Stimulated activated CD8-positive, alpha-beta memory T cell treated with anti-CD3 and anti-CD28 coated beads, Interleukin-12 subunit alpha, Interleukin-12 subunit beta, amount 100 ng/mL, for 24 hours (primary cell): ENCODE results near the gene SLC16A14.
"Not testable (repeated sequence)": the region's sequence is repeated elsewhere in the genome, so short reads cannot be mapped to it uniquely, and the experiment has no call there.

Source experiments
- DNase-seq: peaks from one replicate; pipeline ENCODE4 v3.0.0-alpha.2; 2020; ENCODE audit errors: extremely low read depth

SLC16A14 gene, protein sequence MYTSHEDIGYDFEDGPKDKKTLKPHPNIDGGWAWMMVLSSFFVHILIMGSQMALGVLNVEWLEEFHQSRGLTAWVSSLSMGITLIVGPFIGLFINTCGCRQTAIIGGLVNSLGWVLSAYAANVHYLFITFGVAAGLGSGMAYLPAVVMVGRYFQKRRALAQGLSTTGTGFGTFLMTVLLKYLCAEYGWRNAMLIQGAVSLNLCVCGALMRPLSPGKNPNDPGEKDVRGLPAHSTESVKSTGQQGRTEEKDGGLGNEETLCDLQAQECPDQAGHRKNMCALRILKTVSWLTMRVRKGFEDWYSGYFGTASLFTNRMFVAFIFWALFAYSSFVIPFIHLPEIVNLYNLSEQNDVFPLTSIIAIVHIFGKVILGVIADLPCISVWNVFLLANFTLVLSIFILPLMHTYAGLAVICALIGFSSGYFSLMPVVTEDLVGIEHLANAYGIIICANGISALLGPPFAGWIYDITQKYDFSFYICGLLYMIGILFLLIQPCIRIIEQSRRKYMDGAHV

DNA sequence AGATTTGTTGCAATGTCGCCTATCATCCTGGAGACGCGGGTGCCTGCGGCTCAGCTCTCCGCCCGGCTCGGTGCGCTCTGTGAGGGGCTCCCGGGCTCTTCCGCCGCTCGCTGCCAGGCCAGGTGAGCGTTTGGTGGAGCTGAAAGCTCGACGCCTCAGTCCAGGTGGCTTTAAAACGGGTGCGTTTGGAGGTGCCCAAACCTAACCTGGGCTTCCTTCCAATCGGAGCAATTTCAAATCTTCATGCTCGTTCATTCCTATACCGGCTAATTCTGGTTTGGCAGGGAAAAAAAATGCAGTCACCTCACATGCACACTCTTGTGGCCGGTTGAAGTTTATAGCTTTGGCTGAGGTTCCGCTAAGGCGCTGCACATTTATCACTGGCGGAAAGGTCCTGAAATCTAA lies at the start of gene SLC16A14:
TSS of gene SLC16A14 (minus strand) at position 274 of the 405 bp plus-strand sequence. CDS start 9,572 bp downstream, outside the sequence.
- DNase-seq: no peak

DNA sequence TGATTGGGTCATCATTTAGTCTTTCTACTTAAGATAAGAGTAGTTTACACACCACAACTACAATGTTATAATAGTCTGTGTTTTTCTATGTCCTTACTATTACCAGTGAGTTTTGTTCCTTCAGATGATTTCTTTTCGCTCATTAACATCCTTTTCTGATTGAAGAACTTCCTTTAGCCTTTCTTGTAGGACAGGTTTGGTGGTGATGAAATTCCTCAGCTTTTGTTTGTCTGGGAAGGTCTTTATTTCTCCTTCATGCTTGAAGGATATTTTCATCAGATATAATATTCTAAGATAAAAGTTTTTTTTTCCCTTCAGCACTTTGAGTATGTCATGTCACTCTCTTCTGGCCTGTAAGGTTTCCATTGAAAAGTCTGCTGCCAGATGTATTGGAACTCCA lies 38.0 kb upstream of the SLC16A14 start:
- no peak for DNase-seq

DNA sequence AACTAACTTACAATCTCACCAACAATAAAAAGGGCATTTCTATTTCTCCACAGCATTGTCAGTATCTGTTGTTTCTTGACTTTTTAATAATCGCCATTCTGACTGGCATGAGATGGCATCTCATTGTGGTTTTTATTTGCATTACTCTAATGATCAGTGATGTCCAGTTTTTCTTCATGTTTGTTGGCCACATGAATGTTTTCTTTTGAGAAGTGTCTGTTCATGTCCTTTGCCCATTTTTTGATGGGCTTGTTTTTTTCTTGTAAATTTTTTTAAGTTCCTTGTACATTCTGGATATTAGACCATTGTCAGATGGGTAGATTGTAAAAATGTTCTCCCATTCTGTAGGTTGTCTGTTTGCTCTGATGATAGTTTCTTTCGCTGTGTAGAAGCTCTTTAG lies 33.2 kb upstream of the SLC16A14 start:
- DNase-seq: not testable (repeated sequence)

DNA sequence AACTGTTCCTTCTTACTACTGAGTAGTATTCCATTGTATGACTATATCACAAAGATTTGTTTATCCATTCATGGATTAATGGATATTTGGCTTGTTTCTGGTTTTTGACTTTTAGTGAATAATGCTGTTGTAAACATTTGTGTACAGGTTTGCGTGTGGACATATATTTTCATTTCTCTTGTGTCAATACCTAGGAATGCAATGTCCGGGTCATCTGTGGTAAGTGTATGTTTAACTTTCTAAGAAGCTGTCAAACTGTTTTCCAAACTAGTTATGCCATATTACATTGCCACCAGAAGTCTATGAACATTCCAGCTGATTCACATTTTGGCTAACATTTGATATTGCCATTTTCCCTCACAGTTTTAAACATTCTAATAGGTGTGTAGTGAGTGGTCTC lies 29.1 kb upstream of the SLC16A14 start:
- DNase-seq: no peak

DNA sequence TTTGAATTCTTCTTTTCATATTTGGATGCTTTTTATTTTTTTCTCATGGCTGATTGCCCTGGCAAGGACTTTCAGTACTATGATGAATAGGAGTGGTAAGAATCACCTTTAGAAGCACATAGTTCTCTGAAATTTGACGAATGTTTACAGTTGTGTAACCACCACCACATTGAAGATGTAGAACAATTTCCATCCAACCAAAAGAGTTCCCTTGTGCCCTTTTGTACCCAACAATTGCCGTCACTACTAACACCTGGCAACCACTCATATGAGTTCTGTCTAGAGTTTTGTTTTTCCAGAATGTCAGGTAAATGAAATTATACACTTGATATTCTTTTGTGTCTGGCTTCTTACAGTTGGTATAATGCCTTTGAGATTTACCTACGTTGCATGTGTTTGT lies 28.7 kb upstream of the SLC16A14 start:
- no peak for DNase-seq

DNA sequence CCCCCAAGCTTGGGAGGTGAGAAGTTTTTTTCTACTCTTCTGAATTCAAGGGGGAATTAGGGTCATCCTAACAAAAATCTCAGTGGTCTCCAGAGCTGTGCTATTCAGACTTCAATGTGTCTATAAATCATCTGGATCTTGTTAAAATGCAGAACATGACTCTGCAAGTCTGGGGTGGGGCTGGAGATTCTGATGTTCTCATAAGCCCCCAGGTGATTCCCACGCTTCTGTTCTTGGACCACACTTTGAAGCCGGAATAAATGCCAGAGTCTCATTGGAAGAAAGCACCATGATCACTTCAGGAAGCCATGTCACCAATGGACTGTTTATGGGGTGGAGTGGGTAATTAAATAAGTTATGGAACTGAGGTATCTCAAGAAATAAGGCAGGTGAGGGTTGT lies 22.2 kb upstream of the SLC16A14 start:
- DNase-seq: no peak

DNA sequence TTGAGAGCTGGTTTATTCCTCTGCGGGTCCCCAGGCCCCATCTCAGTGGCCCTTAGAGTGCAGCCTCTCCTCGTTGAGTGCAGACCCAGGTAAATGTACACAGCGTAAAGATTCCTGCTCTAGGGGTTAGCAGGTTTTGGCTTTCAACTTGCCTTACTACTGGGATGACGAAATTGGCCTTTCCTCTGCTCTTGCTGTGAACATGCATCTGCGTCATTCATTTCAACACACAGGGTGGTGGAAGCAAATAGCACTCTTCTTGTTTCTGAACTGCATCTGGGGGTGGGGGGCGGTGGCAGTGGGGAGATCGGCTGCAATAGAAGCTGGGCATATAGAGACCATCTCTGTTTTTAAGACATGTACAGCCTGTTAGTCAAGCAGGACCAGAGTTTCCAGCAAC lies 16.5 kb upstream of the SLC16A14 start:
- no peak for DNase-seq

DNA sequence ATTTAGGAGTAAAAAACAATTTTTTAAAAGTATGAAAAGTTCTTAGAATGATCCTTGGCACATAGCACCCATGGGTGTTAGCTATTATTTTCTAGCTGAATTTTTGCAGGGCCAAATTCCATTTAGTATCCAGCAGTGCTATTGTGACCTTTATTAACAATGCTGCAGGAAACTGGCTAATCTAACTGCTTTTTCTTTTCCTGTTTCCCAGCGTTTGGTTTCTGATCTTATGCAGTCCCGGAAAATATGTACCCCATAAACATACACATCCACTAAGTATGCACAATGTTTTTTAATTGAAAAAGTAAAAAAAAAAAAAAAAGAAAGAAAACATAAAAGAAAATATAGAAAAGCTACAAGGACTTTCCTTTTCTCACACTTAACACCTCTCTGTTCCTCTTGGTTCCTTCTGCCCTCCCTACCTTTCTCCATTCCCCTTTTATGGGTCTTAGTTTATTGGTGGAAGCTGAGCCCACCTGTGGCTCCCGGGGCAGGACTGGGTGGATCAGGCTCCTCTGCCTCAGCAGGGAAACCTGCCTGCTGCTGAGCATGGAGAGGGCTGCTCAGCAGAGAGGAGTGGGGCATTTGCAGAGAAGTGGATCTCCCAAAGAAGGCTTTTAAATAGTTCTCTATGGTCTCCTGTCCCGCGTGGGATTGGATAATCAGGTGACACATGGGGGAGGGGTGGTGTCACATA lies 9.3 kb upstream of the SLC16A14 start:
- DNase-seq: no peak

DNA sequence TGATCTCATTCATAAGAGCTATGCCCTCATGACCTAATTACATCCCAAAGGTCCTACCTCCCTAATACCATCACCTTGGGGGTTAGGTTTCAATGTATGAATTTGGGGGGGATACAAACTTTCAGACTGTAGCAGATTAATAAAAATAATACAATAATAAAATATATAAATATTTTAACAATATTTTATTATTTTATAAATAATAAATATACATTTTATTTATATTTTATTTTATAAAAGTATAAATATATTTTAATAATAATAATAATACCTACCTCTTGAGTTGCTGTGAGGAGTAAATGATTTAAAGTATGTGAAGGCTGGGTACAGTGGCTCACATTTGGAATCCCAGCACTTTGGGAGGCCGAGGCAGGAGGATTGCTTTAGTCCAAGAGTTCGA lies 8.1 kb upstream of the SLC16A14 start:
- DNase-seq: no peak

DNA sequence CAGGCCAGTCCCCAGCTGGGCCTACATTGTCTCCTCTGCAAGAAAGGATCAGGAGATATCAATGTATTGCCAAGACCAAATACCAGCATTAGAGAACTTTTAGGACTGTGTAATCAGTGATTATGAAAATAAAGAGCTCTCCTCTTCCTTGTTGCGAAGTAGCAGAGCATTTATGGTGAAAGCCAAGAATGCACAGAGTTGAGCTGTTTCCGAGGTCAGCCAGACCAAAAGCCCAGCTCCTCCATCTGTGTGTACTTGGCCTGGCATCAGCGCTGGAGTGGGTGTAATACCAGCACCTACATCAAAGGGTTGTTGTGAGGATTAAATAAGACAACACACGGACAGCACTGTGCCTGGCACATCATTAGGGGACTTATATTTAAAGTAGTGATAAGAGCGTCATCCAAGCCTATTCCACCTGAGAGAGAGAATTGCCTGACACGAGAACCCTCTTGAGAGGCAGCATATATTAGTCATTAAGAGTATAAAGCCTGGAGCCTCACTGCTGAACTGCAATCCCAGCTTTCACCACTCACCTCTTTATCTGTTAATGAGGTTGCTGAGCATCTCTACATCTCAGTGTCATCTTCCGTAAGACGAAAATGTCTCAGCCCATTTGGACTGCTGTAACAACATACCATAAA lies 7.4 kb upstream of the SLC16A14 start:
- no peak for DNase-seq

DNA sequence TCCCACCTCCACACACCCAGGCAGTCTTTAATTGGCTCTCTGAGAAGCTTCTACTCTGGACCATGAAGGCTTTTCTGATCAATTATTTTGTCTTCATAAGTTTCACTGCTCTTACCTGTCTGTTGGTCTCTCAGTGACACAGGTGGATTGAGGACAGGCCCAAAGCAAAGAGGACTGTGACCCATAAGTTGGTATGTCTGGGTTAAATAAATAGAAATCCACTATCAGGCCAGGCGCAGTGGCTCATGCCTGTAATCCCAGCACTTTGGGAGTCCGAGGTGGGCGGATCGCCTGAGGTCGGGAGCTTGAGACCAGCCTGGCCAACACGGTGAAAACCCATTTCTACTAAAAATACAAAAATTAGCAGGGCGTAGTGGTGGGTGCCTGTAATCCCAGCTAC lies 2.7 kb upstream of the SLC16A14 start:
- no peak for DNase-seq

DNA sequence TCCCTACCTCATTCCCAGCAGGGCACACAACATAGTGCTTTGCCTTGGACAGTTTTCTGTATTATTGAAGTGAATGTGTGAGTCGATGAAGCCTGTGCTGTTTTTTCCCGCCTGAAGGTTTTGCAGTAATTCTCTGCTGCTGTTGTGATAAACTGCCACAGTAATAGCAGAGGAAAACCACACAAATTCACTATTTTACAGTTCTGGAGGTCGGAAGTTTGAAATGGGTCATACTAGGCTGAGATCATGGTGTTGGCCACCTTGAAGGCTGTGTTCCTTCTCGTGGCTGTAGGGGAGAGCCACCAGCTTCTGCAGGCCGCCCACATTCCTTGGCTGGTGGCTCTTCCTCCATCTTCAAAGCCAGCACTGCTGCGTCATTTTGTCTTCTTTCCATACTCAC lies 678 bp upstream of the SLC16A14 start:
- no peak for DNase-seq

DNA sequence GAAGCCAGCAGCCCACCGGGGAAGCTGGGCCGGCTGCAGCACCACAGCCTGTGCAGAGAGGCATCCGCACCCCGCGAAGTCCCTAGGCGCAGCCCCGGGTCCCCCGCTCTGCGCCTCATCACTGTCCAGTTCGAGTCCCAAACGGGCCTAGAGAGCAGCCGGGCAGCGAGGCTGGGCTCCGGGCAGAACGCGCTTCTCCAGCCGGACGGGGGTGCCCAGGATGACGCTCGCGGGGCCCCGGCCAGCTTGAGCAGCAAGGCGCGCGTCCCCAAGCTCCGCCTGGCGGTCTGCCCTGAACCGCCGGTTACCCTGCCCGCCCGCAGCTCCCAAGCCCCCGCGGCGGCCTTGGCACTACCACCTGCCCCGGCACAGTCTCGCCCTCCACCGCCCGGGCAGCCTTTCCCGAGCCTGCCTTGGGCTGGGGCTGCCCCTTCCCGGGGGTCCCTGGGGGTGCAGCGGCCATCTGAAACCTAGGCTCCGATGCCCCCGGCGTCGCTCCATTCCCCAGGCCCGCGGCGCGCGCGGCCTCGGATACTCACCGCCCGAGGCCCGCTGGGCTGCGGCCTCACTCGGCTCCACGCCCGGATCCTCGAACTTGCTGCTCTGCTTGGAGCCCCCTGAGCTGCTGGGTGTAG lies 591 bp downstream of the SLC16A14 start:
- DNase-seq: no peak

DNA sequence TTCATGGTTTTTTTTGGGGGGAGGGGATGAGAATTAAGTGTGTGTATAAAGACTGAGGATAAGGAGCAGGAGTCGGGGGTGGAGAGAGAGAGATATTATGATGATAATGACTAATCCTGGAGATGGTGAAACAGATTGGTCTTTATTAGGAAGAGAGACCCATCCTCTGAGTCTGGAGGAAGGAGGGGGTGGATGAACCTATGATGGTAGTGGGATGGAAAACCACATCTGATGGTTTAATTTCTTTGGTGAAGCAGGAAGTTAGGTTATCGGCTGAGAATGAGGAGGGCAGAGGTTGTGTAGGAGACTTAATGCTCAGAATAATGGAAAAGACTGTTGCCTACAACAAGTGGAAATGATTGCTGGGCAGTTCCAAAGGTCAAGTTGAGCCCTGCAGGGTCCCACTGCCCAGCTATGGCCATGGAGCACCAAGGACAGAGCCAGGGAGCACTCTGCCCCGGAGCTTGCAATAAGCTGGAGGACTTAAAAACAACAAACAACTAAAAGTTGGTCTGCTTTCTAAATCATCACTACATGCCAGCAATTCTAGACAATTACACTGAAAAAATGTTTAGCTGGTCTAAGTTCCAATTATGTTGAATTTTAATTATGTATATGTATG lies 7.9 kb downstream of the SLC16A14 start:
- no peak for DNase-seq

DNA sequence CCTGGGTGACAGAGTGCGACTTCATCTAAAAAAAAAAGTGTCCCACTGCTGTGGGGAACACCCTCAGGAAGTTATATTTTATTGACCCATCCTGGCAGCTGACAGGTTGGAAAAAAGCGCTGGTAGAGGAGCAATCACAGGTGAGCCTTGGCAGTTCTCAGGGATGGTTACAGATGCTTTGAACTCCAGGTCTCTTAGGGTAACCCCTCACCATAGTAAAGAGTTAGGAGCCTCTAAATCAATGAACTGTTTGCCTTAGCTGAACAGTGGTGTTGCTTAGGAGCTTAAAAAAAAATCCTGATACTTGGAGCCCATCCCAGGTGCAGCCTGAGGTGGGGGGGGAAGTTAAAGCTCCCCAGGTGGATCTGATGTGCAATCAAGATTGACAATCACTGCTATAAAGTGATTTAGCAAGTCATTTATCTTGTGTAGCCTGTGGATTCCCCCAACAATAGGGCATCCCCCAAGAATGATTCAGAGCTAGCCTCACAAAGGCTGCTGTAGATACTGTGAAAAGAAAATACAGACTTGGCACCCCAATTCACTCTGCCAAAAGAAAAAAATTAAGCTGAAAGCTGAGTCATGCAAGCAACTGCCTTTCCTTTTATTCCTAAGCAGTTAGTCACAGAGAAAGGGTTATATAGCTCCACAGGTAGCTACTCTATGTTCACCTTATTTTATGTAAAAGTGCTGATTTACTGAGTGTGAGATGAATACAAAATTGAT lies 14.8 kb downstream of the SLC16A14 start:
- DNase-seq: no peak

DNA sequence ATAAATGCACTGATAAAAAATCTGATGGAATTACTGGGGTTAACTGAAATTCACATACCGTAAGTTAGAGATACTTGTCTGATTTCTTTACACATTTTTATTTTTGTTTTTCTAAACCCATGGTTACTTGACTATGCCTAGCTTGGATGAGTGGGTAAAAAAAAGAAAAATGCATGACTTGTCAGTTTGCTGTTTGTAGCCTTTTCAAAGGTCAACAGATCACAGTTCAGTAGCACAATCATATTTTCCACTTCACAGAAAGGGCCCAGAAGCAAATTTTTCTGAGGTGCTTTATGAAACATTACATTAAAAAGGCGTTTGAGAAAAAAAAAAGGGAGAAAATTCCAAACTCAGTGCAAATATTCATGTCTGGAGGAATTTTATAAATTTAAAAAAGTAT lies 16.4 kb downstream of the SLC16A14 start:
- DNase-seq: no peak

DNA sequence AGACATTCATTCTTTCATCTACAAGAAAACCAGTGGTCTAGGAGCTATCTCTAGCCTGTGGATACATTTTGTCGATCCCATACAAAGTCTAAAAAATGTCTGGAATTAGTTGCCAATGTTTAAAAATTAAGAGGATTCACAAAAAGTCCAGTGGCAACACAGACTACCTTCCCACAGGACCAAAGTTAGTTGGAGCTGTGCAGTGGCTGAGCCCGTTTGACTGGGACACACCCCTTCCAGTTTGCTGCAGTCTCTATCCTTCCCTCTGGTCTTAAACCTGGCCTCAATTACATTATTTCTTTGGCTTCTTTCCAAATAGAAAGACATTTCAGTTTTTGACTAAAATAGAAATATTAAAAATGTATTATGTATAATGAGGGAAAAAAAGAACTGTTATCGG lies 18.6 kb downstream of the SLC16A14 start:
- no peak for DNase-seq

DNA sequence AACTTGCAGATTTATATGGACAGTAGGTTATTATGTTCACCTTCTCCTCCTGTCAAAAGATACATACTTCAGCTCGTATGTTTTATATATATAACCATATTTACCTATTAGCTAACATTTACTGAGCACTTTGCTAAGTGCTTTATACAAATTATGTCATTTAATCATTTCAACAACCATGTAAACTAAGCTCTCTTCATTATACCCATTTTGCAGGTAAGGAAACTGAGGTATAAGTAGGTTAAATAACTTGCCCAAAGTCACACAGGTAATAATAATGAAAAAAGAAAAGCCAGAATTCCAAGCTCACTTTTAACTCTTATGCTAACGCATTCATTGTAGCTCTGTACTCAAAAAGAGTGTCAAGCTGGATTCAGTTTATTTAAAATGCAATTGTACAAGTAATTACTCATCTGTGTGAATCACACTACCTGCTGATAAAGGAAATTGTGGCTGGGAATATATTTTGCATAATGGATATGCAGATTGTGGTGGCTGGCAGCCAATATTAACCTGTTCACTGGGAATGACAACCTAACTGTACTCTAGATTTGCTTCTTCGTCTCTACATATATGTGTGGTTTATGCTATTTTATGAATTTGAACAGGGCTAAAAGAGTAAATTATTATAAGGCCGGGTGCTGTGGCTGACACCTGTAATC lies 20.6 kb downstream of the SLC16A14 start:
- DNase-seq: no peak

DNA sequence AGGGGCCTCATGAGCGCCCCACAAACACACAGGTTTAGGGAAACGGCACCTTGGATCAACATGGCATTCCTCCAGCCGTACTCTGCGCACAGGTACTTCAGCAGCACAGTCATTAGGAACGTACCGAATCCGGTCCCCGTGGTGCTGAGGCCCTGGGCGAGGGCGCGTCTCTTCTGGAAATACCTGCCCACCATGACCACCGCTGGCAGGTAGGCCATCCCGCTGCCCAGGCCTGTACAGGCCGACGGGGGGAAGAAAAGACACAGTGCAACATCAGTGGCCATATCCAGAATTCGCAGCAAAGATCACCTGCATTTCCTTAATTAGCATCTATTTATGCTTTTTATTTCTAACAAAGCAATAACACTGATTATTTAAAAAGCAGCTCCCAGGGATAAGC lies 22.2 kb downstream of the SLC16A14 start:
- DNase-seq: no peak

DNA sequence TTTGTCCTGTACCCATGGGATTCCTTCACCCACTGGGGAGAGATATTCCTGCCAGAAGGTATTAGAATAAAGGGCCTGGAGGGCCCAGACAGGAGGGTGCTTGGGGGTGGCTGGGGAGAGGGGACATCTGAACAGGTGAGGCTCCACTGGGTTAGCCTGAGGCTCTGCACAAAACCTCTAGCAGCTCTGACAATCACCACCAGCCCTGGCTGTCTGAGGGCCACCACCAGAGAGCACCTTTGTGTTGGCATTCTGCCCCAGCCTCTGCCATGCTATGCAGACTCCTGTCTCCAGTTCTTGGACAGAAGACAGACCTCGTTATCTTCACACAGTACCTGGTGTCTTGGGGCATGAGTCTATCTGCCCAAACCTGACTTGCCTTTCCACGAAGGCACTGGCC lies 25.3 kb downstream of the SLC16A14 start:
- DNase-seq: no peak

DNA sequence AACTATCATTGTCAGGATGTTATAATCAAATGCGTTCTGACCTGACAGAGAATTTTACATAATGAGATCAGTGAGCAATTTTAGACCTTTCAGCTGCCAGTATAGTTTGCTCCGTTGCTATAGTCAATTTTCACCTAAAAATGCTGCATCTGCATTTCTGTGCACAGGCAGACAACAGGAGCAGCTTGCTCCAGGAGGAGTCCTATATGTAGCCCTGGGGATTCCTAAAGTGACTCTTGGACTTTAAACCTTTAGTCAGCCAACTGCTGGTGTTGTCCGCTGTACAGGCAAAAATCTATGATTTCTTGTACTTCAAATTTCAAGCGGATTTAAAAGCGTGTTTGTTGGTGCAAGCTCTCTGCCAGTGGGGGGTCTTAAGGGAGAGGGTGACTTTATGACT lies 25.7 kb downstream of the SLC16A14 start:
- no peak for DNase-seq
